KMS-11 (cell line): ENCODE measurements around the gene KCNK18.

Experiments used
- H2AFZ ChIP-seq: fragments of 200-600 bp; sonication (generic); 2 replicates; pipeline ENCODE4 v1.6.1; 2016; ENCODE audit warnings: antibody characterized with exemption, mixed run types, low read depth
- H3K27ac ChIP-seq: fragments of 200-600 bp; sonication (generic); 2 replicates; pipeline ENCODE4 v1.6.1; 2016; ENCODE audit warnings: mild to moderate bottlenecking, mixed run types
- H3K27me3 ChIP-seq: fragments of 200-600 bp; sonication (generic); 2 replicates; pipeline ENCODE4 v1.6.1; 2017; ENCODE audit warnings: mild to moderate bottlenecking, low read depth, mixed run types, moderate library complexity; ENCODE audit not compliant: insufficient read depth
- H3K36me3 ChIP-seq: fragments of 200-600 bp; sonication (generic); 2 replicates; pipeline ENCODE4 v1.6.1; 2017; ENCODE audit warnings: mild to moderate bottlenecking, mixed run types; ENCODE audit not compliant: insufficient read depth
- H3K4me1 ChIP-seq: fragments of 200-600 bp; sonication (generic); 2 replicates; pipeline ENCODE4 v1.6.1; 2016; ENCODE audit warnings: mild to moderate bottlenecking, low read depth, mixed run types; ENCODE audit not compliant: poor library complexity, severe bottlenecking
- H3K4me2 ChIP-seq: fragments of 200-600 bp; sonication (generic); 2 replicates; pipeline ENCODE4 v1.7.0; 2016; ENCODE audit warnings: mild to moderate bottlenecking, mixed run types
- H3K4me3 ChIP-seq: fragments of 200-600 bp; sonication (generic); IDR thresholded peaks from 2 replicates; pipeline ENCODE4 v1.6.1; 2017; ENCODE audit warnings: low read depth, low read length, mixed read lengths; ENCODE audit not compliant: insufficient read depth
- H3K79me2 ChIP-seq: fragments of 200-600 bp; sonication (generic); 2 replicates; pipeline ENCODE4 v1.6.1; 2016; ENCODE audit warnings: low read depth, mixed run types; ENCODE audit not compliant: insufficient read depth
- H3K9ac ChIP-seq: fragments of 200-600 bp; sonication (generic); 2 replicates; pipeline ENCODE4 v1.6.1; 2016; ENCODE audit warnings: mild to moderate bottlenecking, mixed run types
- H4K20me1 ChIP-seq: fragments of 200-600 bp; sonication (generic); 2 replicates; pipeline ENCODE4 v1.6.1; 2016; ENCODE audit warnings: mild to moderate bottlenecking, mixed run types; ENCODE audit not compliant: insufficient read depth
- CTCF ChIP-seq: fragments of 200-600 bp; sonication (generic); conservative IDR thresholded peaks from 2 replicates; pipeline ENCODE4 v1.6.1; 2017; ENCODE audit warnings: low read depth, mild to moderate bottlenecking, antibody characterized with exemption, low read length, moderate library complexity, mixed read lengths

Gene KCNK18

GRCh38 chr10:117201826-117202225 is 4.5 kb downstream of the KCNK18 start:
- H3K27me3 ChIP-seq, result no peaks in the 10 kb centered on the region
- TF ChIP-seq CTCF, result no peak

GRCh38 chr10:117204316-117204715 is 7.0 kb downstream of the KCNK18 start:
- Histone ChIP-seq H3K9ac (no peak overlapping the region), H3K4me2 (no peak overlapping the region), H4K20me1 (no peaks in the 10 kb centered on the region), H3K27me3 (no peaks in the 10 kb centered on the region), H3K4me1 (no peaks in the 10 kb centered on the region), H3K36me3 (no peaks in the 10 kb centered on the region), H3K4me3 (no peak overlapping the region), H3K79me2 (no peaks in the 10 kb centered on the region), H3K27ac (no peak overlapping the region), H2AFZ (no peak overlapping the region)
- no peak for TF ChIP-seq CTCF

More at GRCh38 chr10:117201826-117202225, 4.5 kb downstream of the KCNK18 start:
- Histone ChIP-seq H2AFZ (no peak overlapping the region), H3K4me2 (no peak overlapping the region), H3K36me3 (no peaks in the 10 kb centered on the region), H3K79me2 (no peaks in the 10 kb centered on the region), H3K9ac (no peak overlapping the region), H3K4me1 (no peaks in the 10 kb centered on the region), H4K20me1 (no peaks in the 10 kb centered on the region), H3K4me3 (no peak overlapping the region), H3K27ac (no peak overlapping the region)

- Histone ChIP-seq H3K27ac (no peak overlapping the region), H2AFZ (no peak overlapping the region), H3K4me1 (no peaks in the 10 kb centered on the region), H3K36me3 (no peaks in the 10 kb centered on the region), H3K79me2 (no peaks in the 10 kb centered on the region), H3K27me3 (no peaks in the 10 kb centered on the region), H3K9ac (no peak overlapping the region), H3K4me2 (no peak overlapping the region), H4K20me1 (no peaks in the 10 kb centered on the region), H3K4me3 (no peak overlapping the region)
- no peak for TF ChIP-seq CTCF
These were observed 14.9 kb downstream of the KCNK18 start for GRCh38 chr10:117212176-117212575.

GRCh38 chr10:117214401-117214800 is 17.1 kb downstream of the KCNK18 start:
- Histone ChIP-seq H3K4me2 (no peak overlapping the region), H3K9ac (no peak overlapping the region), H3K4me1 (no peaks in the 10 kb centered on the region), H3K4me3 (no peak overlapping the region), H3K79me2 (no peaks in the 10 kb centered on the region), H3K27me3 (no peaks in the 10 kb centered on the region), H4K20me1 (no peaks in the 10 kb centered on the region), H3K27ac (no peak overlapping the region), H3K36me3 (no peaks in the 10 kb centered on the region), H2AFZ (no peak overlapping the region)
- TF ChIP-seq CTCF, result no peak
